ENCODE data around the gene HMCN2.

HMCN2 gene

GRCh38 chr9:130242270-130243014, 23.1 kb upstream of the HMCN2 start:
- H3K9ac ChIP-seq (ENCODE audit: low read depth, low read length, poor library complexity): no peak overlapping the region
- peak overlapping the region in 1 of 2 donors; percentile 23 for H3K4me3 ChIP-seq (ENCODE audit: low read length in 2 of 2)
- no peak overlapping the region for H2BK120ac ChIP-seq (ENCODE audit: low read depth, low read length)
- no peak overlapping the region for H4K91ac ChIP-seq (ENCODE audit: low read depth, low read length, poor library complexity)
- no peak overlapping the region for H4K8ac ChIP-seq (ENCODE audit: low read depth, low read length)
- H3K4ac ChIP-seq (ENCODE audit: low read length): no peak overlapping the region
- H2AFZ ChIP-seq (ENCODE audit: low read length): peak overlapping the region; percentile 85
- no peaks in the 10 kb centered on the region for H3K36me3 ChIP-seq (replicated peaks in 1 of 2; ENCODE audit: control insufficient read depth in 2 of 2, insufficient read depth in 2 of 2, low read length in 2 of 2)
- peaks cover 0 to 1% of the 10 kb centered on the region in 2 donors for H3K9me3 ChIP-seq (replicated peaks in 1 of 2; ENCODE audit: control insufficient read depth in 2 of 2, insufficient read depth in 1 of 2, low read depth in 1 of 2, low read length in 2 of 2)
- no peak overlapping the region for H2BK5ac ChIP-seq (ENCODE audit: low read length)
- WGBS, 2 donors (ENCODE audit: extremely low coverage in 2 of 2, insufficient read length in 2 of 2, insufficient replicate concordance in 1 of 2): no CpG with 5 or more reads among the region's 11 CpGs
- peak overlapping the region; percentile 88 for H3K18ac ChIP-seq (ENCODE audit: low read length)
- H3K23ac ChIP-seq (ENCODE audit: low read depth, low read length, poor library complexity): no peak overlapping the region
- H2BK12ac ChIP-seq (ENCODE audit: low read length): no peak overlapping the region
- no peak overlapping the region for H3K27ac ChIP-seq (replicated peaks; ENCODE audit: low read length)
- peaks cover 0 to 16% (median 0%) of the 10 kb centered on the region in 3 experiments for H3K27me3 ChIP-seq (ENCODE audit: control insufficient read depth in 3 of 3, insufficient read depth in 3 of 3, low read depth in 1 of 3, low read length in 3 of 3)
- peak overlapping the region; percentile 46 for H2BK15ac ChIP-seq (ENCODE audit: low read length)
- no peak for DNase-seq (ENCODE audit: low spot score)
- H3K4me2 ChIP-seq (ENCODE audit: insufficient read depth, low read length, poor library complexity, severe bottlenecking): no peak overlapping the region
- no peak overlapping the region for H3K14ac ChIP-seq (ENCODE audit: low read length)
- H3K4me1 ChIP-seq (ENCODE audit: control insufficient read depth in 2 of 2, insufficient read depth in 1 of 2, low read depth in 1 of 2, low read length in 2 of 2): peaks cover 6 to 11% of the 10 kb centered on the region in 2 donors
- H3K79me1 ChIP-seq (ENCODE audit: low read depth, low read length): no peaks in the 10 kb centered on the region
- H2AK5ac ChIP-seq (ENCODE audit: low read depth, low read length): no peak overlapping the region

- peak overlapping the region; percentile 24 for H3K9ac ChIP-seq (ENCODE audit: low read depth, low read length, poor library complexity)
- no CpG with 5 or more reads among the region's 35 CpGs for WGBS, 2 donors (ENCODE audit: extremely low coverage in 2 of 2, insufficient read length in 2 of 2, insufficient replicate concordance in 1 of 2)
- H2AK5ac ChIP-seq (ENCODE audit: low read depth, low read length): peak overlapping the region; percentile 90
- H3K27ac ChIP-seq (replicated peaks; ENCODE audit: low read length): no peak overlapping the region
- no peak overlapping the region for H2BK5ac ChIP-seq (ENCODE audit: low read length)
- no peaks in the 10 kb centered on the region for H3K36me3 ChIP-seq (replicated peaks in 1 of 2; ENCODE audit: control insufficient read depth in 2 of 2, insufficient read depth in 2 of 2, low read length in 2 of 2)
- no peak overlapping the region for H2BK120ac ChIP-seq (ENCODE audit: low read depth, low read length)
- peak overlapping the region; percentile 66 for H3K23ac ChIP-seq (ENCODE audit: low read depth, low read length, poor library complexity)
- peaks cover 6 to 11% of the 10 kb centered on the region in 2 donors for H3K4me1 ChIP-seq (ENCODE audit: control insufficient read depth in 2 of 2, insufficient read depth in 1 of 2, low read depth in 1 of 2, low read length in 2 of 2)
- peak overlapping the region; percentile 11 for H4K91ac ChIP-seq (ENCODE audit: low read depth, low read length, poor library complexity)
- no peak overlapping the region for H2BK12ac ChIP-seq (ENCODE audit: low read length)
- H2BK15ac ChIP-seq (ENCODE audit: low read length): peak overlapping the region; percentile 96
- peaks cover 0 to 16% (median 0%) of the 10 kb centered on the region in 3 experiments for H3K27me3 ChIP-seq (ENCODE audit: control insufficient read depth in 3 of 3, insufficient read depth in 3 of 3, low read depth in 1 of 3, low read length in 3 of 3)
- H3K18ac ChIP-seq (ENCODE audit: low read length): peak overlapping the region; percentile 88
- H3K9me3 ChIP-seq (replicated peaks in 1 of 2; ENCODE audit: control insufficient read depth in 2 of 2, insufficient read depth in 1 of 2, low read depth in 1 of 2, low read length in 2 of 2): peaks cover 0 to 1% of the 10 kb centered on the region in 2 donors
- peak overlapping the region; percentile 17 for H3K4ac ChIP-seq (ENCODE audit: low read length)
- no peak overlapping the region for H3K14ac ChIP-seq (ENCODE audit: low read length)
- H3K4me3 ChIP-seq (ENCODE audit: low read length in 2 of 2): peak overlapping the region in 1 of 2 donors; percentile 23
- DNase-seq (ENCODE audit: low spot score): peak; percentile 80
- H3K4me2 ChIP-seq (ENCODE audit: insufficient read depth, low read length, poor library complexity, severe bottlenecking): peak overlapping the region; percentile 41
- H4K8ac ChIP-seq (ENCODE audit: low read depth, low read length): no peak overlapping the region
- H2AFZ ChIP-seq (ENCODE audit: low read length): peak overlapping the region; percentile 85
- H3K79me1 ChIP-seq (ENCODE audit: low read depth, low read length): no peaks in the 10 kb centered on the region
Observed at GRCh38 chr9:130243015-130243881, 22.3 kb upstream of the HMCN2 start.

- peak overlapping the region; percentile 11 for H4K91ac ChIP-seq (ENCODE audit: low read depth, low read length, poor library complexity)
- no peak for DNase-seq (ENCODE audit: low spot score)
- H2BK15ac ChIP-seq (ENCODE audit: low read length): peak overlapping the region; percentile 96
- peak overlapping the region; percentile 90 for H2AK5ac ChIP-seq (ENCODE audit: low read depth, low read length)
- H3K18ac ChIP-seq (ENCODE audit: low read length): peak overlapping the region; percentile 78
- H4K8ac ChIP-seq (ENCODE audit: low read depth, low read length): no peak overlapping the region
- no peak overlapping the region for H3K4ac ChIP-seq (ENCODE audit: low read length)
- H3K79me1 ChIP-seq (ENCODE audit: low read depth, low read length): no peaks in the 10 kb centered on the region
- H3K23ac ChIP-seq (ENCODE audit: low read depth, low read length, poor library complexity): no peak overlapping the region
- H3K27me3 ChIP-seq (ENCODE audit: control insufficient read depth in 3 of 3, insufficient read depth in 3 of 3, low read depth in 1 of 3, low read length in 3 of 3): peaks cover 0 to 16% (median 0%) of the 10 kb centered on the region in 3 experiments
- no peak overlapping the region for H3K9ac ChIP-seq (ENCODE audit: low read depth, low read length, poor library complexity)
- H3K4me2 ChIP-seq (ENCODE audit: insufficient read depth, low read length, poor library complexity, severe bottlenecking): no peak overlapping the region
- H2BK120ac ChIP-seq (ENCODE audit: low read depth, low read length): no peak overlapping the region
- no peak overlapping the region for H3K14ac ChIP-seq (ENCODE audit: low read length)
- H3K27ac ChIP-seq (replicated peaks; ENCODE audit: low read length): no peak overlapping the region
- no peak overlapping the region for H2BK12ac ChIP-seq (ENCODE audit: low read length)
- peaks cover 6 to 11% of the 10 kb centered on the region in 2 donors for H3K4me1 ChIP-seq (ENCODE audit: control insufficient read depth in 2 of 2, insufficient read depth in 1 of 2, low read depth in 1 of 2, low read length in 2 of 2)
- H3K9me3 ChIP-seq (replicated peaks in 1 of 2; ENCODE audit: control insufficient read depth in 2 of 2, insufficient read depth in 1 of 2, low read depth in 1 of 2, low read length in 2 of 2): no peaks in the 10 kb centered on the region
- H2AFZ ChIP-seq (ENCODE audit: low read length): peak overlapping the region; percentile 85
- H3K4me3 ChIP-seq (ENCODE audit: low read length in 2 of 2): no peak overlapping the region
- H3K36me3 ChIP-seq (replicated peaks in 1 of 2; ENCODE audit: control insufficient read depth in 2 of 2, insufficient read depth in 2 of 2, low read length in 2 of 2): no peaks in the 10 kb centered on the region
- whole genome bisulfite sequencing, 2 donors (ENCODE audit: extremely low coverage in 2 of 2, insufficient read length in 2 of 2, insufficient replicate concordance in 1 of 2): no CpG with 5 or more reads among the region's 7 CpGs
- H2BK5ac ChIP-seq (ENCODE audit: low read length): no peak overlapping the region
Observed at GRCh38 chr9:130243882-130244170, 21.7 kb upstream of the HMCN2 start.
